HepG2 (cell line): ENCODE measurements around the gene ATP2C2. TPM values are rescaled to one million over a fixed set of nuclear protein-coding genes. Genes with fewer than 3 reads are reported as not detected.

ENCODE experiments used
- ATAC-seq: fragments of 200-7000 bp; cut with Tn5 transposase; 3 replicates; pipeline ENCODE4 v1.9.1; 2020; ENCODE audit warnings: mild to moderate bottlenecking, moderate library complexity
- BruUV-seq: library from RNA; stranded (reverse); fragments of 400-500 nt; replicated peaks from 2 replicates; lab custom pipeline; 2021; lab: Mats Ljungman, UMichigan
- CTCF ChIA-PET: fragments of 300-600 bp; formaldehyde crosslinking; extraction: SDS; loops from one replicate; lab custom pipeline; 2021; ENCODE audit warnings: low total read pairs, inconsistent platforms, low intra/inter-chr PET ratio; lab: Yijun Ruan, JAX
- POLR2A ChIA-PET: fragments of 350-600 bp; sonication (Branson Sonifier 250); formaldehyde crosslinking; loops from one replicate; lab custom pipeline; 2020; ENCODE audit warnings: antibody characterized with exemption, inconsistent platforms; lab: Yijun Ruan, JAX
- DNase-seq: peaks from one replicate; pipeline ENCODE4 v3.0.0-alpha.2; 2015; ENCODE audit warnings: low spot score
- FAIRE-seq: peaks from 3 replicates; lab custom pipeline; 2011; peaks lifted over from hg19 to GRCh38; lab: Jason Lieb, UNC
- H2AFZ ChIP-seq: one replicate; pipeline ENCODE4 v1.6.1; 2011; ENCODE audit warnings: low read length, inconsistent platforms
- H3K27ac ChIP-seq: fragments of 300-600 bp; 3 replicates; pipeline ENCODE4 v1.8.0; 2011; ENCODE audit warnings: mixed run types, mild to moderate bottlenecking, mixed read lengths, low read length, inconsistent platforms; ENCODE audit not compliant: insufficient read depth; ENCODE audit errors: extremely low read length
- H3K27me3 ChIP-seq, 2 experiments: fragments of 200-600 bp in 1 of 2; 2 replicates in 1 of 2; 3 replicates in 1 of 2; pipeline versions ENCODE4 v1.6.0 to v1.8.0; 2011; ENCODE audit warnings: low read length in 2 of 2, mild to moderate bottlenecking in 2 of 2, moderate library complexity in 2 of 2, inconsistent platforms in 1 of 2; ENCODE audit not compliant: insufficient read depth in 2 of 2, control insufficient read depth in 1 of 2
- H3K36me3 ChIP-seq, 2 experiments: fragments of 200-600 bp in 1 of 2; replicated peaks in 1 of 2; 2 replicates in 1 of 2; 3 replicates in 1 of 2; pipeline versions ENCODE4 v1.5.1 to v1.8.0; 2011; ENCODE audit warnings: low read length in 2 of 2, inconsistent platforms in 1 of 2; ENCODE audit not compliant: insufficient read depth in 2 of 2, control insufficient read depth in 1 of 2
- H3K4me1 ChIP-seq: 2 replicates; pipeline ENCODE4 v1.5.1; 2012; ENCODE audit warnings: low read length, inconsistent platforms; ENCODE audit not compliant: insufficient read depth
- H3K4me2 ChIP-seq: 2 replicates; pipeline ENCODE4 v1.6.0; 2011; ENCODE audit warnings: low read depth, low read length, inconsistent platforms
- H3K4me3 ChIP-seq, 3 experiments: fragments of 200-600 bp in 1 of 3; sonication (generic), shearing (Covaris generic) in 1 of 3; replicated peaks in 1 of 3; 2 replicates each; pipeline ENCODE4 v1.5.1; 2011 to 2016; ENCODE audit warnings: low read length in 3 of 3, inconsistent platforms in 2 of 3, low read depth in 2 of 3, mild to moderate bottlenecking in 2 of 3, control low read depth in 1 of 3, mixed read lengths in 1 of 3; ENCODE audit not compliant: insufficient read depth in 1 of 3
- H3K79me2 ChIP-seq: one replicate; pipeline ENCODE4 v1.6.1; 2011; ENCODE audit warnings: low read length, inconsistent platforms; ENCODE audit not compliant: insufficient read depth
- H3K9ac ChIP-seq: 2 replicates; pipeline ENCODE4 v1.6.0; 2011; ENCODE audit warnings: mild to moderate bottlenecking, low read depth, low read length, inconsistent platforms; ENCODE audit not compliant: insufficient read depth
- H3K9me3 ChIP-seq: 2 replicates; pipeline ENCODE4 v1.5.1; 2012; ENCODE audit warnings: mild to moderate bottlenecking, low read length
- H4K20me1 ChIP-seq: 2 replicates; pipeline ENCODE4 v1.6.0; 2011; ENCODE audit warnings: inconsistent platforms, mild to moderate bottlenecking, low read length, moderate library complexity; ENCODE audit not compliant: insufficient read depth
- FOXM1 ChIP-seq: sonication (generic); formaldehyde crosslinking; IDR thresholded peaks from 2 replicates; pipeline ENCODE4 v1.5.0; 2020; ENCODE audit warnings: missing genetic modification reagents
- GABPA ChIP-seq, 2 experiments: IDR thresholded peaks; 2 replicates each; pipeline ENCODE4 v1.6.1; 2011 to 2016; ENCODE audit warnings: low read depth in 2 of 2, low read length in 1 of 2, missing biosample characterization in 1 of 2, missing genetic modification characterization in 1 of 2
- KDM6A ChIP-seq: IDR thresholded peaks from 2 replicates; pipeline ENCODE4 v1.6.1; 2016; ENCODE audit warnings: low read depth
- RBM22 ChIP-seq: fragments of 200-400 bp; formaldehyde crosslinking; optimal IDR thresholded peaks from 2 replicates; pipeline ENCODE3; 2017; ENCODE audit warnings: mild to moderate bottlenecking, low read length, moderate library complexity
- ZNF317 ChIP-seq: sonication (generic); formaldehyde crosslinking; IDR thresholded peaks from 2 replicates; pipeline ENCODE4 v1.5.0; 2020; ENCODE audit warnings: mild to moderate bottlenecking, missing genetic modification reagents
- WGBS: methylation state at CpG from one replicate; pipeline ENCODE4 v1.1.6; 2017; ENCODE audit warnings: low lambda C conversion rate; 5-methylcytosine and 5-hydroxymethylcytosine counted together
- in situ Hi-C: cut with HindIII; loops from 2 replicates; pipeline ENCODE4 v1.10.0; 2017; ENCODE audit warnings: low pct_unique_long_range_greater_than_20kb; ENCODE audit not compliant: extremely low pct_ligation_motif_present
- intact Hi-C: fragments of 100-400 bp; cut with micrococcal nuclease; formaldehyde crosslinking; loops from one replicate; pipeline ENCODE4 v1.10.0; 2022; ENCODE audit not compliant: unreplicated experiment
- polyA plus RNA-seq, 8 experiments: library from polyadenylated mRNA; depleted of rRNA in 3 of 8; stranded (reverse) in 7 of 8; unstranded in 1 of 8; fragments of >200 nt; fragmentation: Illumina TruSeq in 4 of 8; extraction: Trizol in 4 of 8; gene quantifications; 2 replicates each; pipeline versions ENCODE4 v1.2.1 to v1.2.3, GENCODE V29; 2011 to 2016; ENCODE audit warnings: low read depth in 4 of 8, missing spikeins in 1 of 8, mixed read lengths in 1 of 8; ENCODE audit not compliant: insufficient read depth in 1 of 8
- total RNA-seq, 5 experiments: library from RNA; depleted of rRNA; stranded (reverse); fragments of >200 nt; fragmentation: Illumina TruSeq; extraction: Trizol; gene quantifications; 2 replicates each; pipeline ENCODE4 v1.2.3, GENCODE V29; 2016; ENCODE audit warnings: low read depth in 1 of 5
- TF ChIP-seq, protein P1 (sequence below): sonication (generic); formaldehyde crosslinking; IDR thresholded peaks from 2 replicates; pipeline ENCODE4 v1.5.0; 2020; ENCODE audit warnings: missing genetic modification reagents, mild to moderate bottlenecking, borderline replicate concordance

ATP2C2 gene
- total and polyA plus RNA-seq, 2 of the 13 experiments (the other 11 are each of a cell fraction or from before 2014, with no cell fraction given) = 0.07 TPM; not detected in 1

DNA sequence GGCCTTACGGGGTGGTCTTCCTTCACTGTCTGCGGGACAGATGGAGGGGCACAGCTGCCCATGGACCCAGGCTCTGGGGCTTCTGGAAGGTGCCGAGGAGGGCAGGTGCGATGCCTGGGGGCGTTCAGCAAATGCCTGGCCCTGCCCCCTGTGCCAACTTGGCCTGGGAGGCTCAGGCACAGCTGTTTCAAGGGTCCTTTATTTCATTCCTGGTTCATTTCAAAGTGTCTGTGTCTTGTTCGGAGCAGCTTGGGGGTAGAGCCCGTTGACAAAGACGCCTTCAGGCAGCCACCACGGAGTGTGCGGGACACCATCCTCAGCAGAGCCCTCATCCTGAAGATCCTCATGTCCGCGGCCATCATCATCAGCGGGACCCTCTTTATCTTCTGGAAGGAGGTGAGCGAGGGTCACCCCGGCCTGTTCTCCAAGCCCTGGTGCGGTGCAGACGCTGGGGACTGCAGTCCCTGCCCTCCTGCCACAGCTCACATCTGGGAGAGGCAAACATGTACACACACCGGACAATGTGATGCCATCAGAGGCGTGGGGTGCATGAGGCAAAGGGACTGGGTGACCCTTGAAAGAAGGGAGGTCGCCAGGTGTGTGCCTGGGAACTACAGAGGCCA, 92.2 kb downstream of the ATP2C2 start (continued):
- TF ChIP-seq FOXM1 (CRISPR knock-in tag) (no peak), GABPA (IDR thresholded peaks at IDR 0.05; ENCODE audit: low read depth, low read length) (no peak), GABPA (CRISPR knock-in tag; IDR thresholded peaks at IDR 0.05; ENCODE audit: low read depth) (no peak)

DNA sequence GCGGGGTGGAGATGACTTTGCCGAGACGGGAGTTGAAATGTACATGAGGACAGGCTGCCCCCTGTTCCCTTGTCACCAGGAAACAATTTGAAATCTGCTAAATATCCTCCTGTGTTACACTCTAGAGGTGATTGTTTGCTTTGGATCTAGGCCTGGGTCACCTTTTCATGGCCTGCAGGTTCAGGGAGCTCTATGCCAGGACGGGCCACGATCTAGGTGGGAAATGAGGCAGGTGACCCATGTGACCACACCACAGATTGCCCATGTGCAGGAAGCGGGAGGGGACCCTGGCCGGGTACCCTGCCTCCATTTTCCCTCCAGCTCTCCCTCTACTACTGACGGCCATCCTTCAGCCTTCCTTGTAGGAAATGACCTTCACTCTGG, 92.7 kb downstream of the ATP2C2 start:
- no peaks in the 10 kb centered on the region for H3K79me2 ChIP-seq
- H3K4me3 ChIP-seq = no peak overlapping the region
- ATAC-seq (no peak), FAIRE-seq (no peak), DNase-seq (no peak)
- H3K9ac ChIP-seq = no peak overlapping the region
- ChIA-PET CTCF (no interaction called here), POLR2A (no interaction called here)
- no peaks in the 10 kb centered on the region for H3K9me3 ChIP-seq
- TF ChIP-seq ZNF317 (CRISPR knock-in tag) (no peak), RBM22 (no peak), KDM6A (CRISPR knock-in tag) (no peak)
- TF ChIP-seq, protein P1, sequence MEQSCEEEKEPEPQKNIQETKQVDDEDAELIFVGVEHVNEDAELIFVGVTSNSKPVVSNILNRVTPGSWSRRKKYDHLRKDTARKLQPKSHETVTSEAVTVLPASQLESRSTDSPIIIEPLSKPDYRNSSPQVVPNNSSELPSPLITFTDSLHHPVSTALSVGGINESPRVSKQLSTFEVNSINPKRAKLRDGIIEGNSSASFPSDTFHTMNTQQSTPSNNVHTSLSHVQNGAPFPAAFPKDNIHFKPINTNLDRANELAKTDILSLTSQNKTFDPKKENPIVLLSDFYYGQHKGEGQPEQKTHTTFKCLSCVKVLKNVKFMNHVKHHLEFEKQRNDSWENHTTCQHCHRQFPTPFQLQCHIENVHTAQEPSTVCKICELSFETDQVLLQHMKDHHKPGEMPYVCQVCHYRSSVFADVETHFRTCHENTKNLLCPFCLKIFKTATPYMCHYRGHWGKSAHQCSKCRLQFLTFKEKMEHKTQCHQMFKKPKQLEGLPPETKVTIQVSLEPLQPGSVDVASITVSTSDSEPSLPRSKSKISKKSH = no peak
- H3K27ac ChIP-seq = no peak overlapping the region
- H2AFZ ChIP-seq = no peak overlapping the region
- H3K27me3 ChIP-seq = no peaks in the 10 kb centered on the region
- WGBS = 72% methylated on average over 8 of the region's 8 CpGs
- no peaks in the 10 kb centered on the region for H3K4me1 ChIP-seq
- in situ Hi-C loops = no loop called here
- BruUV-seq = no TSS peak
- H3K36me3 ChIP-seq = no peaks in the 10 kb centered on the region; a peak in 1 of 5 replicates
- H4K20me1 ChIP-seq = no peaks in the 10 kb centered on the region
- H3K4me2 ChIP-seq = no peak overlapping the region
- intact Hi-C loops = no loop called here
